Measurements from ENCODE around the gene RASSF4.

The RASSF4 gene

DNA sequence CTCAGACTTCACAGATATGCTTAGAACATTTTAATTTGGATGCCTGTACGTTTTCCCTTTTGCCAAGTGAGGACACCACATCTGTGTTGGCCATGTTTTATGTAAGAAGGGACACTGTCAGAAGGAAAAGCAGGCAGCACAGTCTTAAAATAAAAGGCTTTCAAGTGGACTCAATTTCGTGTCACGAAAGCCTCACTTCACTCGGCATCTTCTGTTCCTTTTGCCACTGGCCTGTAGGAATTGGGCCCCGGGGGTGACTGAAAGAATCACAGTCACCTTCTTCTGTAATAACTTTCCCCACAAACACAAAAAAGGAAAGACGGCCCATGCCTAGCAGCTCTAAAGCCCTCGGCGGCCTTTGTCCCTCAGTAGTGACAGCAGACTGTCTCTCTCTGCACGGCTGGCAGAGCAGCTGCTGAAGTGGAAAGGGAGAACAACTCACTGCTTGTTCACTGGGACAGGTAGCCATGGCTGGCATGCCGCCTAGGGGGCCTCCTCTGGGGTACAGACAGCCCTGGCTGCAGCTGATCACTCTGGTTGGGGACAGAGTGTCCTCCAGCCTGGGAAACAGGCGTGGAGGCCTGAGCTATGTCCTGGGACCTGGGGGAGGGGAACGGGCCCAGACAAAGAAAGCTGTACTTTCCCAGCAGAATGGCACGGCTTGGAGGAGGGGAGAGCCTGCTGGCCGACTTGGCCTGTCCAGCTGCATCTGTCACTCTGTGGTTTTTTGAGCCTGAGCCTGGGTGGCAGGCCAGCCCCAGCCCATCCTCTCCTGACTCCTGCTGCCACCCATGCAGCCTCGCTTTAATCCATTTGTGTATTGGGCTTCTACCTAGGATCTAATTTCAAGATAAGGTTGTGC lies 4.4 kb downstream of the RASSF4 start:
- no peak for DNase-seq (ENCODE audit: low spot score)

DNA sequence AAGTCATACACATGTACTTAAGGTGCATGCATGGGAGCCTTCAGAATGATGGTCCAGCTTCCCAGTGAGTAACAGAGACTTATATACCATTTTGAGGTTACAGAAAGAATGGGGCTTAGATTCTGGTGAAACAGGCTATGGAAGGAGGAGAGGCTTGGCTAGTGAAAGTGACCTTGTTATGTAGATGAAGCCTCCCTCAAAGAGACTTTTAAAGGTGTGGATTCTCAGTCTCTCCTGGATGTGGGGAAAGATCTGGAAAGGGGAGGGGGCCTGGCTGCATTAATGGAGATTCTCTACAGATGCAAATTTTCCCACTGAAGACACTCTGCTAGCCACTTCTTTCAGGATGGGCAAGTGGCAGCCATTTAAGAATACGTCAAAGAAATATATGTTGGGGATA lies 5.5 kb downstream of the RASSF4 start:
- DNase-seq (ENCODE audit: low spot score) = no peak

DNA sequence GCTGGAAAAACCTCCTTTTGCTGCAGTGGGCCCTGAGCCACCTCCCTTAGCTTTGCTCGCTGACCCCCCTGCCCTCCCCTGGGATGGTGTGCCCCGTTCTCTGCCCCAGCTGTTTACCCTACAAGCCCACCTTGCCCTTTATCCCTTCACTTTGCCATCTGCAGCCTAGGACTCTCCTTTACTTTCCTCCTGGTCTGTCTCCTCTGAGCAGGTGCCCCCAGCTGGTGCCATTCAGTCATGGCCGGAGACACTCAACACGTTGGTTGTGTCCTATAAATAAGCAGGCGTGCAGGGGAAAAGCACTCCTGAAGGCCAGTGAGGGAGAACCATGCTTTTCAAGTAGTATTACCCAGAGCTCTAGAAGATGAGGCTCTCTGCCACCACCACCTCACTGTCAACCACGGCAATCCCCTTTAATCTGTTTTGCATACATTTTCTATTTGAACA lies 6.1 kb downstream of the RASSF4 start:
- no peak for DNase-seq (ENCODE audit: low spot score)

DNA sequence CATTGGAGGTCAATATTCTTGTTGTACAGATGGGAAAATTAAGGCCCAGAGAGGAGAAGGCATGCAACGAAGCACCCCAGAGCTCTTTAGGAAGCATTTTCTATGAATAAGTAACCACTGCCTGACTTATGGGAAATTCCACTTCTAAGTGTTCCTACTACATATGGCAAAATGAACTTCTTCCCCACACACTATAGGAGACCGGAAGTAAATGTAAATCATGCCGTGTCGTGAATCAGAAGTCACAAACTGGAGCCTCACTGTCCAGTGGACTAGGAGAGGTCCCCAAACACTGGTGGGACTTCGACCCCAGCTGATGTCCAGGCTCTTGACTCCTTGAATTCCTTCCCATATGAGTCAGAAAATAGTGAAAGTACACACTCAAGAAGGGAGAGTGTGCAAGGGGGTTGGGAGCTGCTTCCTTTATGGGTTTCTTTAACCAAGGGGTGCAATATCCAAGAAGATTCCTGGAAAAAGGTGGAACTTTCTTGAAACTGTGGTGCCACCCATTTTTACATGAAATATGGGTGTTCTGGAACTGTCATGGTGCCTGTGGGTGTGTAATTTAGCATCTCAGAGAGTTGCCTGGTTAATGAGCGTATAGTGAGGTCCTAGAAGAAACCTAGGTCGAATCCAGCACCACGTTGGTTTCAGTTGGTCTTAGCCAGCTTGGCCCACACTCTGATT lies 6.7 kb downstream of the RASSF4 start:
- no peak for DNase-seq (ENCODE audit: low spot score)

DNA sequence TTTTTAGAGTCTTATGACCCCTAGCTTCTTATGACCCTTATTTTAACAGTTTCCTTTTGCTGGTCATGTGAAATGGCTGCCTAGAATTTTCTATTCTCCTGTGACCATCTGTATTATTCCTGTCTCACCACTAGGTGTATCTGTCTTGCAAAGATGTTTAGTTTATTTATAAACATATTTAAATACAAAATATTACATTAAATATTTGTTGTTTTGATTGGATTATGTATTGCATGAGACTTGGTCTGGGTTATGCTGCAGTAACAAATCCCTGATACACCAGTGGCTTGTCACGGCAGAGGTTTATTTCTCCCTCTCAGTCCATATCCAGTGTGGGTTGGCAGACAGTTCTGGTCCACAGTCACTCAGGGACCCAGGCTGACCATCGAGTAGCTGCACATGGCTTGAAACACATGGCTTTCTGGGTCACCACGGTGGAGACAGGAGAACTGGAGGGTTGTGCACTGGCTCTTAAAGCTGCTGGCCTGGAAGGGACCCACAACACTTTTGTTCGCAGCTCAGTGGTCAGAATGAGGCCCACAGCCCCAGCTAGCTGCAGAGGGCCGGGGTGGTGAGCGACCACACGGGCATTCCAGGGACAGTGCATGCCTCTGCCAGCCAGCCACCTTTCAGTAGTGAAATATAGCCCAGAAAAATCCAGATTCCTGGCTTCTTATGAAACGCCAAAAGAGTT lies 7.4 kb downstream of the RASSF4 start:
- no peak for DNase-seq (ENCODE audit: low spot score)

DNA sequence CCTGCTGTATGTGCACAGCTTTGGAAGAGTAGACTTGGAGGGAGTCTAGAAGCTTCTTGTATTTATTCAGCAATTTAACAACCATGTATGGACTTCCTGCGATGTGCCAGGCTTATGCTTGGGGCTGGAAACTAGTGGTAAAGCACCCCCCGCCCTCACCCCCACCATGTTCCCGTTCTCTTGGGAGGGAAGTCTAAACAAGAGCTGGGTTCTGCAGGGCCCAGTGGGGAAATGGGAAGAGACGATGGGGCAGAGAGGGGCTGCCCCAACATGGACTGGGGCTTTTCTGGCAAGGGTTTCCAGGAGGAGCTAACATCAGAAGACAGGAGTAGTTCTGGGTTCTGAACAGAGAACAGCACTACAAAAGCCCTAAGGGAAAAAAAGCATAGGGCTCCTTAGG lies 8.0 kb downstream of the RASSF4 start:
- no peak for DNase-seq (ENCODE audit: low spot score)

DNA sequence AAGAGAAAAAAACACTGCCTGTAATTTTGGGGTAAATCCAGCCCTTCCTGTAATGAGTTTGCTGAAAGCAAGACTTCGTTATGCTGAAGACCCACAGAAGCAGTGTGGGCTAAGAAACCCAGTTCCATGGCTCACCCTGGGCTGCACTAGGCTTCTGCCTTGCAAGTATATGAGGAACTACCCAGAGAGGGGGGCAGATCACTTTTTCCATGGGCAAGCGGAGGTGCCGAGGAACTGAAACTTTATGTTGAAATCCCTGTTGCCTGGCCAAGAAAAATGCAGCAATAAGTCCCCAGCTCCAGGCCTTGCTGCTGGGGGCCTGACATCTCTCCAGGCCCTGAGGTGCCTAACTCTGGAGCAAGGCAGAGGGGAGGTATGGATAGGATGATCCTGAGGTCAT lies 8.5 kb downstream of the RASSF4 start:
- no peak for DNase-seq (ENCODE audit: low spot score)

DNA sequence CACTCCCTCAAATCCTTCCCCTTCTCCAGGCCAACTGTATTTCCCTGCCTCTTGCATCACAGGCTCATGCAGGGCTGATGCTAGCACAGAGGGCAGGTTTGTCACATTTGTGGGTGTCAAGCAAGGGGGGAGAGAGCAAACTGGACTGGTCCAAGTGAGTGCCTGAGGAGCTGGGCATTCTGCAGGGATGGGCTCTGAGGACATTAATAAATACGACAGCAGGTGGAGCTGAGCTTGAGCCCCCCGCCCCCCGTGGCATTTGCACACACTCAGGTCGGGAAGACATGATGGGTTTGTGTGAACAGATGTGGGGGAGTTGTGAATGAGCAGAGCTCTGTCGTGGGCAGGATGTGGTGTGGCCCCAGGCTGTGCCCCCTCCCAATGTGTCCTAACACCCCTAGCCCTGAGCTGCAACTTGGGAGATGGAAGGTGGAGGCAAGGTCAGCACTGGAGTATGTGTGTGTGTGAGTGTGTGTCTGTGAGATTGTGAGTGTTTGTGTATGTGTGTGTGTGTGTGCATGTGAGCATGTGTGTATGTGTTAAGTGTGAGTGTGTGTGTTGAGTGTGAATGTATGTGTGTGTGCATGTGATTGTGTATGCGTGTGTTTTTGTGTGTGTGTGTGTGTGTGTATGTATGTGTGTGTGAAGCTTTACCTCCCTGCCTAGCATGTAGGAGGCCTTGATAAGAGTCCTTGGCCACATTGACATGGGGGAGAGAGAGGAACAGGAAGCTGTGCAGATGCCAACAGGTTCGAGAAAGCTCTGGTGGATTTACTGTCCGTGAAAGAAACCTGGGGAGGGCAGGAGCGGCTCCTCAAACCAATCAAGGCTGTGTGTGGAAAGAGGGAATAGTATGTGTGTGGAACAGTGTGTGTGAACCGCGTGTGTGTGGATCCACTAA lies 9.1 kb downstream of the RASSF4 start:
- DNase-seq (ENCODE audit: low spot score) = no peak

DNA sequence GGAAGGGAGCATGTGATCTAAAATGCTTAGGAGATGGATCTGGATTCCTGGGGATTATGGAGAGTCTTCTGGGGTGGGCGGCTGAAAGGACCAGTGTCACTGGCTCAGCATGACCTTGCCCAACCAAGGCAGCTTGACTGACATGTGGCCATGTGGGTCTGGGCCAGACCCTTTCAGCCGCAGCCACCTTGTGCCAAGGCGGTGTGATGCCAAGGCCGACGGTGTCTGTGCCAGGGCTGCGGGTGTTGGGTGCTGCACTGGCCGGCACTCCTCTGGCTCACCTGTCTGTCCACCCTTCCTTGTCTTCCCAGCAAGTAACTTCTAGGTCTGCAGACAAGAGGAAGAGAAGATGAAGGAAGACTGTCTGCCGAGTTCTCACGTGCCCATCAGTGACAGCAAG lies 10.3 kb downstream of the RASSF4 start:
- no peak for DNase-seq (ENCODE audit: low spot score)

DNA sequence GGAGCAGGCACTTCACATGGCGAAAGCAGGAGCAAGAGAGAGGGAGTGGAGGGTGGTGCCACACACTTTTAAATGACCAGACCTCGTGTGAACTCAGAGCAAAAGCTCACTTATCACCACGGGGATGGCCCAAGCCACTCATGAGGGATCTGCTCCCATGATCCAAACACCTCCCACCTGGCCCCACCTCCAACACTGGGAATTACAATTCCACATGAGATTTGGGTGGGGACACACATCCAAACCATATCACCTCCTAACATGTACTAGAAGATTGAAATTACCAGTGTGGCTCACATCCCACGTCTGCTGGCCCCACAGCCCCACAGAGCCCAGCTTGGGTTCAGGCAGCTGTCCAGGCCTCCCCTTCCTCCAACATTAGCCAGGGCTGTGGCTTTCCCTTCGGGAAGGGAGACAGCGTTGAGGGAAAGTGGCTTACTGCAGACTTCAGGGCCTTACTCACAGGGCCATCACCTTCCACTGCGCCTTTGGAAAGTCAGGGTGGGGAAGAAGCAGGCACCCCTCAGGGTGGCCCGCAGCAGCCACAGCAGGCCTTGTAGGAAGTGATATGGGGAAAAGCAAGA lies 11.3 kb downstream of the RASSF4 start:
- no peak for DNase-seq (ENCODE audit: low spot score)

DNA sequence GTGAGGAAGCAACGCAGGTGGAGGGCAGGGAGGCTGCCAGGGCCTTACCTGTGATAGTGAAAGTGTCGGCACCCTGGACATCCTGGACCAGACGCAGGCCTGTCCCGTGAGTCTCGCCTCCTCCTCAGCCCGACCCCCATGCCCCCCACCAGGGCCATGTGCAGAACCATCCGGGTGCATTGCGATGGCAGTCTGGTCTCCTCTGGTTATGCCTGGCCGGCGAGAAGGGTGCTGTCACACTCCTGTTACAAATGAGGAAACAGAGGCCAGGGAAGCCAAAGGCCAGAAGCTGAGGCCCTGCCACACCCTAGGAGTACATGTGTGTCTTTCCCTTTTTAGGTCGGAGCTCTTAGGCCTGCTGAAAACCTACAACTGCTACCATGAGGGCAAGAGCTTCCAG lies 11.8 kb downstream of the RASSF4 start:
- DNase-seq (ENCODE audit: low spot score) = no peak

DNA sequence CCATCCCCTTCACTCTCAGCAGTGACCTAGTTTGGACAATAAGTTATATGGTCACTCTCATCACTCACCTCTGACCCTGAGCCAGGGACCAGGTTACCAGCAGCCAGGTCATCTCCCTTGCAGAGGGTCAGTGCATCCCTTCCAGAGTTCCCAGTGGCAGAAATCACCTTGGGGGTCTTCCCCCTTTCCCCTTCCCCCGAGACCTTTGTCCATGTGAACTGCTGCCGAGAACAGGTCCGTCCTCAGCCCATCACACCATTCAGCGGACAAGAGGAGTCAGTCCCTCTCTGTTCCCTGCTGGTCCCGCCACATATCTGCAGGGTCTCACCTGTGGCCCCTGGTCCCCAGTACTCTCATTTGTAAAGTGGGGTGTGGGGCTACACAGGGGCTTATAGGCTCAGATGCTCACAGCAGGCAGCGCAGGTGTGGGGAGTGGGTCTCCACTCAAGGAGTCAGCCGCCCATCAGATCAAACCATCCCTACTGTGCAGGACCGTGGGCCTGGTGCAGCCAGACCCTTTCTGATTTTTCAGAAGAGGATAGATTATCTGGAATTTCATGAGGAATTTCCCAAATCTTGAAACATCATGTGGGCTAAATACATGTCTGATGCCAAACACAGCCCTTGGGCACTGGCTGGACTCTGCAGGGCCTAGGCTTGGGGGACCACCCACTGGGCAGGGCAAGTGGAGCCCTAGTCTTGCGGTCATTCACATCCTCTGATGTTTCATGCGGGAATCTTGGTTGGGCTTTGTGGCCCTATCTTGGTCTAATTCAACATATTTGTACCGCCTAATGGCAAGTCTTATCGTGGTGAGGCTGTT lies 12.5 kb downstream of the RASSF4 start:
- no peak for DNase-seq (ENCODE audit: low spot score)

DNA sequence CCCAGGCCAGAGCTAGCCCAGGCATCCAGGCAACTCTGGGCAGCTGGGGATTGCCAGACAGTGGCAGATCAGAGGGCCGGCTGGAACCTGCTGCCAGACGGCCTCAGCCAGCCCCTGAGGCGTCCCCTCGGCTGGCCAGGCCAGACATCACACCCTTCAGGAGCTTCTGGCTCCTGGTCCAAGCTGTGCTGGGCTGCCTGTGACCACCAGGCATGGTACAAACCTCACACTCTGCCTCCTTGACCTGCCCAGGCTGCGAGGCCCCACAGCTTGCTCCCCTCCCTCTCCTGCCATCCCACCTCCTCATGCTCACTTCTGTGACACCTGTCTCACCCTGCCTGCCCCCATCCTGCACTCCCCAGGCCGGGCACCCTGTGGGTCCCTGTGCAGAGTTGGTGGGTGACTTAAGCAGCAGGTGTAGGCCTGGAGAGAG lies 13.3 kb downstream of the RASSF4 start:
- no peak for DNase-seq (ENCODE audit: low spot score)

DNA sequence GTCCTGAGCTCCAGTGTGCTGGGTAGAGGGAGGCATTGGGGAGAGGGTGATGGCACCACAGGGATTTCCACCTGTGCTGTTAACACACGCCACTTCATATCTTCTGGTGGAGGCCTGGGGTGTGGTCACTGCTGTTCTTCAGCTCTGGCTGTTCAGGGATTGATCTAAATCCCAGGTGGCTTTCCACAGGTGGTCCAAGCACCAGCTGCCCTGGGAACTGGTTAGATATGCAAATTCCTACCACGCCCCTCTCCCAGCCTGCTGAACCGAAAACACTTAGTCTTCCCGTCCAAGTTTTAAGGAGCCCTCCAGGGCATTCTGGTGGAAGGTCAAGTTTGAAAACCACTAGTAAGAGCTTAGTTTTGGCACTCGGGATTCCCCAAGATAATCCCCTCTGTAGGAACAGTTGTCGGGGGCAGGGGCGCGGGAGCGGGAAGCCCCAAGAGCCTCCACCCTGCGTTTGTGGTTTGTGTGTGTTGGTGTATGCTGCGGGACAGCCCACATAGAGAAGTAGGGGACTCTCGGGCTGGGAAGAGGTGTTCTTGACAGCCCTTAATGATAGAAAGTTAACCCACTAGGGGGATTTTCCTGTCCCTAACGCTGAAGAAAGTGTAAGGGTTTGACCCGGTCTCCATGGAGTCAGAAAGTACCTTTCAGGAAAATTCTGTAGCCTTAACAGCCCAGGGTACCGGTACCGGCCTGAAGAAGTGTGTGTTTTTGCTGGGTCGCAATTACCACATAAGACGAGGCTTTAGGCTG lies 13.9 kb downstream of the RASSF4 start:
- no peak for DNase-seq (ENCODE audit: low spot score)

DNA sequence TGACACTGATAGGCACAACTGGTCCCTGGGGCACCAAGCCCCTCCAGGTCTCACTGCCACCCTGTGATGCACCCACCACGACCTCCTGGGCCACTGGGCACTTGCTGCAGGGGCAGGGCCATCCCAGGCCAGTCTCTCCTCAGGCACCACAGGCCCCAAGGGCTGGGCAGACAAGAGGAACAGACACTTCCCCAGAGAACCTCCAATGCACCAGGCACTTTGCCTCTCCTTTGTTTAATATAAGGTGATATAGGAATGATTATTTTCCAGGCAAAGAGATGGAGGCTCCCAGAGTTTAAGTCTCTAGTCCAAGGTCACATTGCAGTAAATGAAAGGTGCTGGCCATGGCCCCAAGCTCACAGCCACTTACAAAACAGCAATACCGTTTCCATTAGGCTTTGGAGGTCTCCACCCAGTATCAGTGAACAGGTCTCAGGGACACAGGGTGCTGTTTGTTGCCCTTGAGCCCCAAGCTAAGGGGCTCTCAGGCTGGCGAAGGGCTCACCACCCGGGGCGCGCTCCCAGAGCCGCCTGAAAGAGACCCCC lies 14.6 kb downstream of the RASSF4 start:
- no peak for DNase-seq (ENCODE audit: low spot score)

DNA sequence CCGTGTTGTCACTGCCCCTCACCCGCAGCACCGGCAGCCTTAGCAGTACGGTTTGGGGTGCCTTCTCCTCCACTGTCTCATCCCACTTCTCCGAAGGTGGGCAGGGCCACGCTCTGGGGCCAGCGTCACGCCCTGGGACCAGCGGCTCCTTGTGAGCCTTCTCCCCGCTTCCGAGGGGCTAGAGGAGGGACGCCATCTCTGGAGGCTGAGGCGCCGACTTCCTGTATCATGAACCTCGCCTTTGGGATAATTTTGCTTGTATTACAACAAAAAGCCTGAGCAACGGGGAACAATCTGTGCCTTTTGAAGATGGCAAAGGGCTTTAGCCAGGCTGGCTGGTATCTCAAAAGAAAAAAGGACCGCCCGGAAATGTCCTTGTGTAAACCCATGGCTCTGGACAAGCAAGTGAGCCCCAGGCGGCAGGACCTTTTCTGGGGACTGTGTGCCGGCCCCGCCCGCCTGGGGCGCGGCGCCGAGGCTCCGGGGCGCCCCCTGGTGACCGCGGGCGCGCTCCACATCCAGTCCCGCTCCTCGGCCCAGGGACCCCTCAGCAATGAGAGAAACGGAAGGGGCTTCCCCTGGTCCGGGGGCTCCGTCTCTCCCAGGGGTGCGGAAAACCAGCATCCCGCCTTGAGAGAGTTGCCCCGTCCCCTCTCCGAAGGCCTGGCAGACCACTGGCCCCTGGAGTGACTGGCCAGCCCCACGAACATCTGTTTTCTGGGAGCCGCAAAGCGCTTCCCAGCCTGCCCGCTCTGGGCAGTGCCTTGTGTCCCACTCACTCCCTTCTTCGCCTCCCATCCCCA lies 15.2 kb downstream of the RASSF4 start:
- peak; percentile 25 for DNase-seq (ENCODE audit: low spot score)

DNA sequence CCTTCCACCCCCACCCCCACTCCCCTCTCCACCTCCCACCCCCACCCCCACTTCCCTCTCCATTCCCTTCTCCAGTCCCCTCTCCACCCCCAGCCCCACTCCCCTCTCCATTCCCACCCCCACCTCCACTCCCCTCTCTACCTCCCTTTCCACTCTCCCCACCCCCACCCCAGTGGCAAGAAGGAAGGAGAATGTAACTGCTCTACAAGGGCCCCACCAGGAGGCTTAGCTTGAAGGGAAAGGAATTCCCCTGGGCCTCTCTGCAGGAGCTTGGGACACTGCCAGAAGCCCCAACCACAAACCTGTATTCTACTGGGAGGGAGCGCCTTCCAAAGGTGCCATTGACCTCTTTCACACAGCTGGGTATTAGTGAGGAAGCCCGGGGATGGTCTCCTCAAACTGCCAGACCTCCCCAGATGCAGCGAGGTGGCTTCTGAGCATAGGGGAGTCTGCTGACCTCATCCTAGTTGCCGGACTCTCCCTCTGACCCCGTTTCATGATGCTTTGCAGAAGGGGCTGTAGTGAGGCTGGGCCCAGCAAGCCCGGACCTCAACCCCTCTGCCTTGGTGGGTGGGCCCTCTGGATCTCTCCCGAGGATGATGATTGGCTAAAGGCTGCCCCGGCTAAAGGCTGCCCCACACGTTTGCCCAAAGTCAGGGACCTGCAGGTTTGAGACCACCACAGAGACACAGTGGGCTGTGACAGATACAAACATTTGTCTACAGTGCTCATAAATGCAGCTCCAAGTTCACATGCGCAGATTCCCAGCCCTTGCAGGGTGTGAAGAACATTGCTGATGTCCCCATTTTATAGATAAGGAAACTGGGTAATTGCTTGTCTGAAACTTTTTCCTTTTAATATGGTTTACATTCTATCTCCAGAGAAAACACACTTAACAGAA lies 16.1 kb downstream of the RASSF4 start:
- DNase-seq (ENCODE audit: low spot score) = no peak

Data from hematopoietic multipotent progenitor cell treated with erythropoietin and hydrocortisone succinate and interleukin-3 and kit ligand, for 17 days (in vitro differentiated cells).